Right lobe of liver (tissue), 6 donors: Measurements from ENCODE around the gene RTP2. TPM values are rescaled to one million over a fixed set of nuclear protein-coding genes. Genes with fewer than 3 reads are reported as not detected.
A peak's percentile ranks its signal among the peaks of the same experiment; 100 is the strongest.

Experiments used
- ATAC-seq, 4 donors: fragments of 200-7000 bp; cut with Tn5 transposase; one replicate each; pipeline ENCODE4 v1.9.1; 2020; ENCODE audit warnings: mild to moderate bottlenecking in 4 of 4, moderate library complexity in 4 of 4
- DNase-seq, 3 donors: peaks; one replicate each; pipeline ENCODE4 v3.0.0-alpha.2; 2020
- H3K27ac ChIP-seq, 3 donors: fragments of 200-600 bp; one replicate each; pipeline ENCODE4 v1.8.0; 2022
- H3K27me3 ChIP-seq, 2 donors: fragments of 200-600 bp; one replicate each; pipeline ENCODE4 v1.8.0; 2022
- H3K36me3 ChIP-seq, 4 donors: fragments of 200-600 bp; sonication (generic) in 1 of 4; one replicate each; pipeline versions ENCODE4 v1.5.1 to v1.8.0; 2017 to 2022; ENCODE audit warnings: control low read depth in 1 of 4
- H3K4me1 ChIP-seq, 4 donors: fragments of 200-600 bp; sonication (generic) in 1 of 4; one replicate each; pipeline versions ENCODE4 v1.5.1 to v1.8.0; 2017 to 2022; ENCODE audit warnings: control low read depth in 1 of 4
- H3K4me3 ChIP-seq, 3 donors: fragments of 200-600 bp; one replicate each; pipeline ENCODE4 v1.8.0; 2022
- H3K9me3 ChIP-seq, 4 donors: fragments of 200-600 bp; sonication (generic) in 1 of 4; one replicate each; pipeline versions ENCODE4 v1.5.1 to v1.8.0; 2017 to 2022; ENCODE audit warnings: control low read depth in 1 of 4
- POLR2A ChIP-seq: fragments of 450-650 bp; IDR thresholded peaks from one replicate; pipeline ENCODE4 v1.6.1; 2017; ENCODE audit warnings: antibody characterized with exemption, mild to moderate bottlenecking
- WGBS: methylation state at CpG from one replicate; pipeline ENCODE4 v1.1.6; 2018; ENCODE audit warnings: low coverage, low lambda C conversion rate; ENCODE audit not compliant: insufficient coverage; ENCODE audit errors: missing lambda C conversion rate; 5-methylcytosine and 5-hydroxymethylcytosine counted together
- intact Hi-C, 2 donors: fragments of 100-400 bp; cut with DNase I; formaldehyde crosslinking; loops; one replicate each; pipeline versions ENCODE4 v1.11.2 to v1.14.1; 2022
- total RNA-seq, 6 experiments: library from RNA; depleted of rRNA in 2 of 6; stranded (reverse); fragments of >200 nt in 2 of 6; fragmentation: NEBNext Ultra II Directional in 3 of 6; extraction: Animal tissue kit (Norgen Biotek cat#: 25700) in 3 of 6; gene quantifications; one replicate each; pipeline versions ENCODE4 v1.1.0 to v1.2.4, GENCODE V29; 2016 to 2023
- TF ChIP-seq, protein P1 (sequence below), 4 donors: fragments of 200-600 bp in 3 of 4; fragments of 450-650 bp in 1 of 4; IDR thresholded peaks; one replicate each; pipeline versions ENCODE4 v1.5.1 to v1.8.0; 2016 to 2022; ENCODE audit warnings: antibody characterized with exemption in 4 of 4, mild to moderate bottlenecking in 2 of 4
- donor health status: DM: no; HTN: yes; CAD: no.
- donor health status: DM: no; HTN: no; CAD: no.
- donor health status: DM: no; HTN: no; CAD: no.
- donor health status: DM: no; HTN: yes; CAD: no.
- donor health status: DM: no; HTN: yes; CAD: no.

RTP2 gene
- total RNA-seq, 6 experiments from 2014 or later: not detected

DNA sequence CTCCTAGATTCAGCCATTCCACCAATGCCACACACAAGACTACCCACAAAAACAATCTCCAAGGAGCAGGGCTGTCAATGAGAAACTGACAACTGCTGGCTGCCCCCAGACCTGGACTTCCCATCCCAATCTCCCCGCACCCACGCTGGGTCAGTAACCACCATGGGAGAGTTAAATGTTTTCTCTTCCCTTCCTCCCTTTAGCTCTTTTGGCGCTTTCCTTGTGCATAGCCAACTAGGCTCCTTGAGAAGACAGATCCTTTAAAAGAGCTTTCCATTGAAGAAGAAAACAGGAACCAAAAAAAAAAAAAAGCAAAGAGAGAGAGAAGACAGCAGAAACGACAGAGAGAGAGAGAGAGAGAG, 34.6 kb upstream of the RTP2 start:
- TF ChIP-seq, protein P1, sequence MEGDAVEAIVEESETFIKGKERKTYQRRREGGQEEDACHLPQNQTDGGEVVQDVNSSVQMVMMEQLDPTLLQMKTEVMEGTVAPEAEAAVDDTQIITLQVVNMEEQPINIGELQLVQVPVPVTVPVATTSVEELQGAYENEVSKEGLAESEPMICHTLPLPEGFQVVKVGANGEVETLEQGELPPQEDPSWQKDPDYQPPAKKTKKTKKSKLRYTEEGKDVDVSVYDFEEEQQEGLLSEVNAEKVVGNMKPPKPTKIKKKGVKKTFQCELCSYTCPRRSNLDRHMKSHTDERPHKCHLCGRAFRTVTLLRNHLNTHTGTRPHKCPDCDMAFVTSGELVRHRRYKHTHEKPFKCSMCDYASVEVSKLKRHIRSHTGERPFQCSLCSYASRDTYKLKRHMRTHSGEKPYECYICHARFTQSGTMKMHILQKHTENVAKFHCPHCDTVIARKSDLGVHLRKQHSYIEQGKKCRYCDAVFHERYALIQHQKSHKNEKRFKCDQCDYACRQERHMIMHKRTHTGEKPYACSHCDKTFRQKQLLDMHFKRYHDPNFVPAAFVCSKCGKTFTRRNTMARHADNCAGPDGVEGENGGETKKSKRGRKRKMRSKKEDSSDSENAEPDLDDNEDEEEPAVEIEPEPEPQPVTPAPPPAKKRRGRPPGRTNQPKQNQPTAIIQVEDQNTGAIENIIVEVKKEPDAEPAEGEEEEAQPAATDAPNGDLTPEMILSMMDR (IDR thresholded peaks at IDR 0.05): peak in 1 of 4 donors; percentile 8
- TF ChIP-seq POLR2A: no peak
- 0% methylated on average over 4 of the region's 4 CpGs for WGBS
- ATAC-seq (no peak), DNase-seq (no peak)
- Histone ChIP-seq H3K9me3 (no peaks in the 10 kb centered on the region), H3K27me3 (no peaks in the 10 kb centered on the region), H3K36me3 (peaks cover 4 to 20% (median 12%) of the 10 kb centered on the region in 4 donors), H3K4me3 (peak overlapping the region; percentile 67 to 73 (median 67)), H3K27ac (peak overlapping the region; percentile 99 to 100 (median 99)), H3K4me1 (peaks cover 0 to 35% (median 10%) of the 10 kb centered on the region in 4 donors)
- intact Hi-C loops: no loop called here

DNA sequence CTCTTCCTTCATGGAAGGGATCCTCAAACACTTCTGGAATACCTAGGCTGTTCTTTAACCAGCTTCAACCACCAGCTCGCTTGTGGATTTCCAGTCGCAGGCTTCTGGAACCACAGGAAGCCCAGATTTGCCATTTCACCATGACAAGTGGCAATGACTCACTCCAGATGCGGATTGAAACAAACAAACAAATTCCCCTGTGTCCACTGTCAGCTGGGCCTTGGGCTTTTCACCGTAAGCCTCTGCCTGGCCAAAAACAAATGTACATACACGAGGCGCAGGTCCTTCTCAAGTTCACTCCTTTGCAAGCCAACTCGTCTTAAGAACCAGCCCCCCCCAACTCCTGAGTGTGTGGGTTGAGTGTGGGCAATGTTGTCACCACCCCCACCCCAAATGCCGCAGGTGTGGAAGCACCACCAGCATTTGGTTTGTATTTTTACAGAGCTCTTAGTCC, 34.1 kb upstream of the RTP2 start:
- peaks cover 0 to 35% (median 10%) of the 10 kb centered on the region in 4 donors for H3K4me1 ChIP-seq
- DNase-seq (no peak), ATAC-seq (peak in 3 of 4 donors; percentile 1 to 21 (median 10))
- H3K27me3 ChIP-seq: no peaks in the 10 kb centered on the region
- H3K27ac ChIP-seq: peak overlapping the region; percentile 99 to 100 (median 99)
- intact Hi-C loops: no loop called here
- WGBS: 8% methylated on average over 7 of the region's 8 CpGs
- H3K36me3 ChIP-seq: peaks cover 4 to 25% (median 15%) of the 10 kb centered on the region in 4 donors
- H3K9me3 ChIP-seq: no peaks in the 10 kb centered on the region
- TF ChIP-seq, protein P1 (IDR thresholded peaks at IDR 0.05): no peak
- peak; percentile 77 for TF ChIP-seq POLR2A
- peak overlapping the region; percentile 67 to 73 (median 67) for H3K4me3 ChIP-seq

- intact Hi-C loops: no loop called here
- 3% methylated on average over 3 of the region's 3 CpGs for WGBS
- Histone ChIP-seq H3K27me3 (no peaks in the 10 kb centered on the region), H3K4me3 (peak overlapping the region; percentile 67 to 73 (median 67)), H3K27ac (peak overlapping the region; percentile 99 to 100 (median 99)), H3K36me3 (peaks cover 4 to 31% (median 19%) of the 10 kb centered on the region in 4 donors), H3K4me1 (peaks cover 0 to 35% (median 10%) of the 10 kb centered on the region in 4 donors), H3K9me3 (no peaks in the 10 kb centered on the region)
- DNase-seq (peak in 2 of 3 donors; percentile 66 to 91), ATAC-seq (peak; percentile 26 to 52 (median 36))
- no peak for TF ChIP-seq POLR2A
- TF ChIP-seq, protein P1 (IDR thresholded peaks at IDR 0.05): no peak
Observed at GRCh38 chr3:187735837-187736236, 33.5 kb upstream of the RTP2 start.

- H3K4me1 ChIP-seq: peaks cover 0 to 32% (median 10%) of the 10 kb centered on the region in 4 donors
- TF ChIP-seq, protein P1 (IDR thresholded peaks at IDR 0.05): no peak
- no peak for TF ChIP-seq POLR2A
- 43% methylated on average over 3 of the region's 3 CpGs for WGBS
- peak overlapping the region; percentile 3 to 73 (median 67) for H3K4me3 ChIP-seq
- no peaks in the 10 kb centered on the region for H3K9me3 ChIP-seq
- DNase-seq: no peak
- intact Hi-C loops: no loop called here
- H3K27ac ChIP-seq: peak overlapping the region; percentile 99 to 100 (median 99)
- no peak for ATAC-seq
- H3K36me3 ChIP-seq: peaks cover 4 to 36% (median 23%) of the 10 kb centered on the region in 4 donors
- no peaks in the 10 kb centered on the region for H3K27me3 ChIP-seq
Observed at GRCh38 chr3:187735383-187735782, 33.0 kb upstream of the RTP2 start.
